Pons (tissue), 1 donor: ENCODE results near the gene OR6V1.
A peak's percentile ranks its signal among the peaks of the same experiment; 100 is the strongest.

ENCODE experiments used
- DNase-seq: peaks from one replicate; pipeline ENCODE4 v3.0.0-alpha.2; 2016; ENCODE audit warnings: low spot score

OR6V1 gene, protein sequence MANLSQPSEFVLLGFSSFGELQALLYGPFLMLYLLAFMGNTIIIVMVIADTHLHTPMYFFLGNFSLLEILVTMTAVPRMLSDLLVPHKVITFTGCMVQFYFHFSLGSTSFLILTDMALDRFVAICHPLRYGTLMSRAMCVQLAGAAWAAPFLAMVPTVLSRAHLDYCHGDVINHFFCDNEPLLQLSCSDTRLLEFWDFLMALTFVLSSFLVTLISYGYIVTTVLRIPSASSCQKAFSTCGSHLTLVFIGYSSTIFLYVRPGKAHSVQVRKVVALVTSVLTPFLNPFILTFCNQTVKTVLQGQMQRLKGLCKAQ

DNA sequence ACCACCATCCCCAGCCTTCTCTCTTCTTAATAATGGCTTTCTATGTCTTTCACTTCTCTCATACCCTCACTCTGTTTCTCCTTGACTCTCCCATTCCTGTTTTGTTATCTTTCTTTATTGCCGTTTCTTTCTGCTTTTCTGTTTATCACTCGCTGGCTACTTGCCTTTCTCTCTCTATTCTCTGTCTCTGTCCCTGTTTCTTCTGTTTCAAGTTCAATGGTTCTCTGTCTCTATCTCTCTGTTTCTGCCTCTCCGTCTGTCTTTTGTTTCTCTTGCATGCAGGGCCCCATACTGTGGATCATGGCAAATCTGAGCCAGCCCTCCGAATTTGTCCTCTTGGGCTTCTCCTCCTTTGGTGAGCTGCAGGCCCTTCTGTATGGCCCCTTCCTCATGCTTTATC lies at the start of gene OR6V1:
OR6V1 (plus strand) TSS at position 301 of the 400 bp plus-strand sequence; CDS start at position 301, 0 bp downstream.
- no peak for DNase-seq

DNA sequence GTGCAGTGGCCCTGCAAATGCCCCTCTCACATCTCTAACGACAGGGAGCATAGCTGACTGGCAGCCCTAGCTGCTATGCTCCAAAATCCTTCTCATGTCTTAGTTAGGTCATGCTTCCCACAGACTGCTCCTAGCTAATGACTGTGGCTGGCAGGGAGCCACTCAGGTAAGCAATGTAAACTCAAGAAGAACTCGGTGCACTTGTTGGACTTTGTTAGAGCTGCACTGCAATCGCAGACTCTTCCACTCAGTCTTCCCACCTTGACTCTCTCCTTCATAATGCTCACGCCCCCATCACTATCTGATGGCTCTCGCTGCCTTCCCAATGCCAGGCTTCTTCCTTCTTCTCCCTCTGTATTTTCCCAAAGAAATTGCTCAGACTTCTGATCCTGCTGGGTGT lies 49.2 kb upstream of the OR6V1 start:
- DNase-seq = no peak

DNA sequence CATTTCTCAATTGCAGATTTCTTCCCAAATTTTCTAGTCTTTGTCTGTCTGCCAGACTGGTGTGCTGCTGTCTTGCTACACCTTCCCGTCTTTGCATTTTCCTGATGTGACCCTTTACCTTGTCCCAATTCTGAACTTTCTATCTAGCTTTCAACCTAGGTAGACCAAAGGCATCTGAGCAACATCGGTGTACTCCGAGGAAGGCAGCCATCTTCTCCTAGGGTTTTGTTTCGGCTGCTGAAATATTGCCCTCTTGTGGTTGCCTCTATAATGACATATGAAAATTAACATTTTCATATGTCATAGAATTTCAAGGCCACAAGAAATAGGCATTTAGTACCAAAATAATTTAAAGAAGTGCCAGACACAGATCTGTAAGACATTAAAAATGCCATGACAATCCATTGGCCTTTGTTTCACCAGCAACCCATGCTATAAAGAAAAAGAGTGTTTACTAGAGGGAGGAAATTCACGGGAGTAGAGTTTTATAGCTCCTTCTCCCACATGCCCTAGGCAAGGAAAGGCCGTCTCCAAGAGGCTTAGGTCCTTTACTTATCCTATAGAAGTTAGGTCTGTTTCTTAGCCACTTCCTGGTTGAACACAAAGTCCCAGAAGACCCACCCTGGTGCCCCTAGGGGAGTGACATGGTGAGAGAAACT lies 48.6 kb upstream of the OR6V1 start:
- peak; percentile 33 for DNase-seq

DNA sequence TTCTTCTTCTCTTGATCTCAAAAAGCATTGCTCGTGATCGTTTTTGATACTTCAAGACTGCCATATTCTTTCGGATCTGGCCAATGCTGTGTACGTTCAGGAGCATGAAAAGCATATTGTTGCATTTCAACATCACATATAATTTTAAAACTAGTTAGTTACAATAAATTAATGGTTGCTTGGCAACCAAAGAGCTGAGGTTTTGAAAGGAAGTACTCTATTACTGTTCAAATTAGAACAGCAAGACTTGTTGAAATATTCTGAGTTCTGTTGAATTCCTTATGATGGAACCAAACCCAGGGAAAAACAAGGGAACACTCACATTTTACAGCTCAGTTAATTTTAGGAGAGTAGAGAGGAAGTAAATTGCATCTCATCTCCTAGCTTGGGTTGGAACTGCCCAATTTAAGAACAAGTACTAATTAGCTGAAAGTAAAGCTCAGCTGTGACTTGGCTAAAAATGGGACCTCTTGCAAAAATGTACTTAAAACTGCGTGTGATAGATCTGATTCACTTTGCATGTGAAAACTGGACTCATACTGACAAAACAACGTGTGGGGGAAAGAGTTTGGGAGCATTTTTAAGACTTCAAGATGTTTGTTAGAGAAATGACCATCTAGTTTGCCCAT lies 46.4 kb upstream of the OR6V1 start:
- DNase-seq = no peak

DNA sequence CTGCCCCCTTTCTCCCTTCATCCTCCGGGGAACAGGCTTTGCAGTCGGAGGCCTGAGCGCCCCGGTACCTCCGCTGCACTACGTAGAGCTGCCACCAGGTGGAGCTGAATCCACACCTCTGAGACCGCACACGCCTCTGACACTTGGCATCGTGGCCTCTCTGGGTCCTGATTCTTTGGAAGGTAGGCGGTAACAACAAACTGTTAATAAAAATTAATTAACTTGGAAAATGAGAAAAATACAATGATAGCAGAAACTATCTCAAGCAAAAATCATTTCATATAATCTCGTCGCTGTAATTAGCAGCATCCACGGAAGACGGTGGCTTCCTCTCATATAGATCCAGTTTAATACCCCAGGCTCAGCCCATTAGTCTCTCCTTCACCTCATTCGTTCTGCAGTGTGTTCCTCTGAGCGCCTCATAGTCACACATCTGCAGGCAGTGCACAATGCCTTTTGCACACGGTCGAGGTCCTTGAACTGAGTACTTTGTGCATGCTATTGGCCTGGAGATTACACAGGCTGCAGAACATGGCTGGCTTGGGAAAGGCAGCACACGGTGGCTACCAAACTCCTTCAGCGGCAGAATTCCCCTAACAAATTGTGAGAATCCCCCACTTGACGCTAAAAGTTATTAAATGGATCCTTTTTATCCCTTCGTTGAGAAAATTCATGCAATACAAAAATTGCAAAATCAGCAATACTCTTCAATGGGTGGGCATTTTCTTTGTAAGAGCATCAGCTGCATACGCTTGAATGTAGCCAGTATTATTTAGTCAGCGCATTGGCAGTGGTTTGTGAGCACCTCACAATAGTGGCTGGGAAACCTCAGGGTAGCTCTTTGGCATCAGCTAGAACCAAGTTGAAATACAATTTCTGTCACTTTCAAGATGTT lies 43.9 kb upstream of the OR6V1 start:
- DNase-seq = peak; percentile 72

DNA sequence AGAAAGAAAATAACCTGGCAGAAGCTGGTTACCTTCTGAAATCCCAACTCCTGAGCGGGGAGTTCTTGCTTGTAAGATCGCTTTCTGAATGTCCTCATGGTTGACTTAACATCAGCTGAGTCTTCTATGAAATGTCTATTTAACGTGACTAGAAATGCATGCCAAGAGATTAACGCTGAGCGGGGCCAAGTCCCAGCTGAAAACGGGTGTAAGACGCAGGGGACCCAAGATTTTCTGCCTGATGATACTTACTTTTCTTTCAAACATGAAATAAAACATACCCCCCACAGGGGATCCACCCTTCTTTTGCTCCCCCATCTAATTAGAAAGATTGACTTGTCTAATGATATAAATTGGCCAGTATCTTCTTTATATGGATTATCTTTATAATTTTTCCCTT lies 40.1 kb upstream of the OR6V1 start:
- DNase-seq = no peak

DNA sequence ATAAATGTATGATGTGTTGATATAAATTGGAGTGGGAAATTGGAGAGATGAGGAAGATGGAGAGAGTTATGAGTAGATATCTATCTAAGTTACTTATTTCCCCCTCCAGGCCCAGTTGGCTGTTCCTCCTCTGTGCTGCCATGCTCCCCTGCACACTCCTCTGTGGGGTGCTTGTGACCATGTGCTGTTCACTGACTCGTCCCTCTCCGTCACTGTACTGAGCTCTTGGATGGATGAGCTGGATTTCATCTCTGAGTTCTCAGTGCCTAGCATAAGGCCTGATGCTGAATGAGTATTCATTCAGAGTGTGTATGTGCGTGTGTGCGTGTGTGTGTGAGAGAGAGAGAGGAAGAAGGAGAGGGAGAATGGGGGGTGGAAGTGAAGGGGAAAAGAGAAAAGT lies 39.7 kb upstream of the OR6V1 start:
- no peak for DNase-seq

DNA sequence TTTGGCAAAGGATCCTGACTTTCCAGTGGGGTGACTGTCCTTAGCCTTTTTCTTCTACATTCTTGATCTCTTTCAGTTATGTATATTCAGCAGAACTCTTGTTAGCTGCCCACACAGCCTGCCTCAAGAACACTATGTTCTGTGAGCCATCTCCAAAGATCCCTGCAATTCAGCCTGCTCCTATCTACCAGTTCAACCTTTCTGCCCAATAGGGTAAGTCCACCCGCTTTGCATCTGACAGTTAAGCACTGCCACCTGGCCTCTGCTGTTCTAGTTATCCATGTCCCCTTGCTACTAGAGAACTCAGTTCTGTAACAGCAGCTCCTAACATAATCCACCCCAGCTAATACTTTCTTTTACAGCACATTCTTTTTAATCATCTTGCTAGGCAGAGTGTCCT lies 38.7 kb upstream of the OR6V1 start:
- no peak for DNase-seq

DNA sequence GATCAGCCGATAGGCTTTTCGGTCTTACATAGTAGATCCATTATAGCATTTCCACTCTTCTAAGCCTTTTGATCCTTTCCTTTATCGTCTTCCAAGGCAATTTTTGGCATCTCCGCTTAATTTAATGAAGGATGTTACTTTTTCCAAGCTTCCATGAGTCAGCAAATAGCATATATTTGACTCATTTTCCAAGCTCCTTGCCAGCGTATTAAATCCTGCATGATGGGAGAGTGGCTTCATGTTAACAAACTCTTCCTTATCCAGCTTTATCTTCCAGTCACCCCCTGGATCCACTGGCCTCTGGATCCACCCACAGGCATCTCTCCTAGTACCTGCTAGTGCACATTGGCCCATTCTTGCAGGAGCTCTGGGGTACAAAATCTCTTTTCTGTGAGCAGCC lies 38.2 kb upstream of the OR6V1 start:
- no peak for DNase-seq

DNA sequence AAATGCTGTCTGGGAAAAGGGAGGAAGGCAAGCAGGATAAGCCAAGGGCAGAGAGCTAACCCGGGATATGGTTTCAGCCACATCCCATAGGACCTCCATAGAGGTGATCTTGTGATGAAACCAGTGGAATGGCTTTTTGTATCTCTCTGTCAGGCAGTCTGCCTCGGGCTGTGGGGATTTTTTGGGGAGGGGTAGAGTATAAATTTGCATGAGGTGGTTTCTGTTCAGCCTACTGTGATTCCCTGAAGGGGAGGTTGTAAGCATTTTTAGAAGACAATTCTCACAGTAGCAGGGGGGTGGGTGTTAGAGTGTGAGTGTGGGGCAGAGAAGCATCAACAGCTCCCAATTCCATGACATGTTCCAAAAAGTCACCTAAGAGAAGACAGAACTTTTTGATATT lies 37.1 kb upstream of the OR6V1 start:
- DNase-seq = no peak

DNA sequence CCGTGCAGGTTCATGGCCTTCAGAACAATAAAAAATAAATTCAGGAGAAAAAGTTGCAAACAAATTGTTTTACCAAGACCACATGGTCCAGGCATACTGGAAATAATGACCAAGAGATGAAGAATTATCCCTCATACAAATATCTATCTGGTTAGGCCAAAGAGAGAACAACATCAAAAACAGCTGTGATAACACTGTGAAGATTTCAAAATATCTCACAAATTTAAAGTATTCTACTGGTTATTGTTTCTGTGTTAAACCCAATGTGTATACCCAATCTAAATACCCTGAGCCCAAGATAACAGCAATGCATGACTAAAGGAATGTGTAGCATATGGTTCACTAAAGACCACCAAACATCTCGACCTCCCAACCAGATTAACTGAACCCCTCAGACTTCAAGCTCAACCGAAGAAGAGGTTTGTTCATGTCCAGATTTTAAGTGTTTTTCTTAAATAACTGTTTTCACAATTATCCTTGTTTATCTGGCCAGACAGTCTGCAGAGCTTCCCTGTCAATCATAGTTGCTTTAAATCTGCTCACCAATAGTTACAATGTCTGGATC lies 36.1 kb upstream of the OR6V1 start:
- no peak for DNase-seq

DNA sequence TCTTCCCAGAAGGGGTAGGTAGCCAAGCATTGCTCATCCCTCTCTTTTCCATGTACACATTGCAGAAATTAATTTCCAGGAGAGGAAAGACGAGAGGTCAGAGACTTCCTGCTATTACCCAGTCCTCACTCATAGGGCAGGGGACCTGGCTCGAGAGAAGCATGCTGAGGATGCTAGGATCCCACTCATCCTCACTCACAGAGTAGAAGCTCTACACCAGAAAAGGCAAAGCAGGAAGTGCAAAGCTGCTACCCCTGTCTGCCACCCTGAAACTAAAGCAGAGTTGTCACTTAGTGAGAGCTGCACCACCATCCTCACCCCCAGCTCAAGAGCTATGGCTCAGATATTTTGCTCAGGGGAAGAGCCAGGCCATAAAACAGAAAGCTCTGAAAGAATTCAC lies 35.1 kb upstream of the OR6V1 start:
- DNase-seq = no peak

DNA sequence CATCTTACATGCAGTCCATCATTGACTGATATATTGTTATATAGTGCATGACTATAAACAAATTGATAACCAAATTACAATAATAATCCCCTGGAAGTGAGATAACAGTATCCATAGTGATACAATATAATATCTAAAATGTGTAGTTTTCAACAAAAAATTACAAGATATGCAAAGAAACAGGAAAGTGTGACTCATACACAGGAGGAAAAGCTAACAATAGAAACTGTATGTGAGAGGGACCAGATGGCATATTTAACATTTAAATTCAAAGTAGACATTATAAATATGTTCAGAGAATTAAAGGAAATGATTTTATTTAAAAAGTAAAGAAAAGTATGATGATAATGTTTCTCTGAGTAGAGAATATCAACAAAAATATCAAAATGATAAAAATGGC lies 33.2 kb upstream of the OR6V1 start:
- no peak for DNase-seq

DNA sequence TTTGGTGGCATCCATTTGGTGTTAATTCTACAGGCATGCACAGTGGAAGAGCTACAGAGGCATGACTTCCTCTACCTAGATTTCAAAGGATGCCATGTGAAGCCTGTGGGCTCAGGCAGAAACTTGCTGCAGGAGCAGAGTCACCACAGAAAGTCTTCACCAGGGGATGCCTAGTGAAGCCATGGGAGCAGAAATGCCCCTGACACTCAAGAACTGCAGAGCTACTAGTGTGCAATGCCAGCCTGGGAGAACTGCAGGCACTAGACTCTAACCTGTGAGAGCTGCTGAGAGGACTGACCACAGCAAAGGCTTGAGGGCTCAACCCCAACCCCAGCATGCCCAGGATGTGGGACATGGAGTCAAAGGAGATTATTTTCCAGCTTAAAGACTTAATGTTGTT lies 29.1 kb upstream of the OR6V1 start:
- DNase-seq = no peak

DNA sequence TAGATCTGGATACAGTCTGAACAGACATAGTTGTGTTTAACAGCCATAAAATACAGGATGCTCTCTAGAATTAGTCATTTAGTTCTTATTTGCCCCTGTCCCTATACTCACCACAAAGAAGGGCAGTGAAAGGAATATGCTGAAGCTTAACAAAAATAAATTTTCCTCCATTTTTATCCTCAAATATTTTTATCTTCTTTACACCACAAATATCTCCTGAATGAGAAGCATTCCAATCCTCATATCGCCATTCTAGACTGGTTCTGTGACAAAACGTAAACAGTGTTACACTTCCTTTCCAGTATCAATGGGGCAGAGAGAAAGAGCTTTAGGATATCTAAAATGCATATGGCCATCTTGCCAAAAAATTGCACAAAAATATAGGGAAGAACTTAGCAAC lies 26.8 kb upstream of the OR6V1 start:
- no peak for DNase-seq

DNA sequence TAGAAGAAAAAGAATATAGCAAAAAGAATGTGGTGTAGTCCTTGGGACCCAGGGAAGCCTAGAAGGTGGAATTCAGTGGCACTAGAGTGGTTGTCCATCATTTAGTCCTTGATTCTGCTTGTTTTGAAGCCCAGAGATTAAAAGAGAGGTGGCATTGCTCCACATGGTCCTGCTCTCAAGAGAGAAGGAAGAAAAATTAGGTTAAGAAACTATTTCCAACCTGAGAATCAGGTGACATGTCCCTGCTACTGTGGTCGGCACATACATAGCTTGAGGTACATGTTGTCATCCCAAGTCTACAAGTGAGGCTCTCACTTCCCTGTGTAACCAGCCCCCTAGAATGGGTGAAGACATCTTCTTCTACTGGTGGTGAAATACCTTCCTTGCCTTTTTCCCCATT lies 25.1 kb upstream of the OR6V1 start, which contains the start of gene OR9A2:
OR9A2 (minus strand) TSS at position 101 of the 400 bp plus-strand sequence; CDS start at position 101, 0 bp downstream.
- DNase-seq = no peak

DNA sequence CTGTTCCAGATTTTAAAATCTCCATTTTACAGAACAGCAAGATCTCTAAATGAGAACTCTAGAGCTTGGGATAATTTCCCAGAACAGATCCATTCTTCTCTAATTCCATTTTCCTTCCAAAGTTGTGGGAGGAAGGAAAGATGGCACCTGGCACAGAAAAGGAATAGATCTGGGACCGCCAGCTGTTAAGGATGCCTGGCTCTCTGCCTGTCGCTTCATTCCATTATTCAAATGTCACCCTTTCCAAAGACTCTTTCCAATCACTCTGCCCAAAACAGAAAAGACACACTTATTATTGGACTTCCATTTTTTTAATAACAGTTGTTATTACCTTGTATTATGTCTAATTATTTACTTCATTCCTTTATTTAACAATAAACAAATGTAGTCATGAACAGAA lies 24.5 kb upstream of the OR6V1 start:
- no peak for DNase-seq

DNA sequence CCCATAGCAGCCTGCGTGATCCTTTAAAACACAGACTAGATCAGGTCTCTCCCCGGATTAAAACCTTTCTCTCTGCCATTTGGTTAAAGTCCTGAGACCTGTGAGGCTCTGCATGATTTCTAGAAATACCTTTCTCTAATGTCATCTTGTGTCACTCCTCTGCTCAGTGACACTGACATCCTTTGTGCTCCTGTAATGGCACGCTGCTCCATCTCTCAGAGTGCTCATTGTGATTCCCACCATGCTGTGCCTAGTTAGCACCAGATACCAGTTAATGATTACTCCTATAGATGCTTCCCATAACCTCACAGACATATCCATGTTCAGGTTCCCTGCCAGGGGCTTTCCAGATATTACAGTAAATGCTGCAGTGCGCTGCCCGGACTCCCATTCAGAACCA lies 13.5 kb upstream of the OR6V1 start:
- peak; percentile 17 for DNase-seq

DNA sequence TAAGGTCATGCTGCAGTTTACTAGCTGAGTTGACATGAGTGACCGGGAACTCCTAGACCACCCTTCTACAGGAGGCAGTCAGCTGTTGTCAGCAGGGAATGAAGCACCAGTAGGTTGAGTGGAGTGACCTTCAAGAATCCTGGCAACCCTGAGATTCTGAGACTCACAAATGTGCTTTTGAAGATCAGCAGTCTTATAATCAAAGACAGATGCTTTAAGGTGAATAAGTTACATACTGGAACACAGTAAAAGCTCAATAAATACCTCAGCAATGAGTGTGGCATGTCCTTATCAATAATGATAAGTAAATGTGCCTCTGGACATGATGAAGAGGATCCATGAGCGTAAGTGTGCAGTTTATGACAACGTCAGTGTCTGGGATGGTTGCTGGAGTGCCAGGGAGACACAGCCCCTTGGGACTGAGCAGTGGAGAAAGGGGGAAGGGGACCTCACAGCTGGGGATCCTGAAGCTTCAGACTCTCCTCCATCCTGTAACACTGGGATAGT lies 11.9 kb upstream of the OR6V1 start:
- DNase-seq = no peak

DNA sequence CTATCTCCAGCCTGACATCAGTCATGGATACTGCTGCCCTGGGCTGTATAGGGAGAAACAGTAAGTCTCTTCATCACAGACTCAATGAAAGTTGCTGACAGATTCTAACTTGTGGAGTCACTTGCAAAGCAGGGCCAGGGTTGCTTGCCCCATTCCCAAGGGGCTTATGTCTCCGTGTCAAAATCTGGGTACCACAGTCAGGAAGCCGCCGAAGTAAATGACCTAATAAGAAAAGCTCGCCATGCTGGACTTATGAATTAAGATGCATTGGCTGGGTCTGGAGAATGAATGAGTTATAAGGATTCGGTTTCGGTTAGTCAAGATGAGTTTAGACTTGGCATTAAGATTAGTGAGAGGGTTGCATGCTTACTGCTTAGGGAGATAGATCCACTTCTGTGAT lies 10.8 kb upstream of the OR6V1 start:
- no peak for DNase-seq

DNA sequence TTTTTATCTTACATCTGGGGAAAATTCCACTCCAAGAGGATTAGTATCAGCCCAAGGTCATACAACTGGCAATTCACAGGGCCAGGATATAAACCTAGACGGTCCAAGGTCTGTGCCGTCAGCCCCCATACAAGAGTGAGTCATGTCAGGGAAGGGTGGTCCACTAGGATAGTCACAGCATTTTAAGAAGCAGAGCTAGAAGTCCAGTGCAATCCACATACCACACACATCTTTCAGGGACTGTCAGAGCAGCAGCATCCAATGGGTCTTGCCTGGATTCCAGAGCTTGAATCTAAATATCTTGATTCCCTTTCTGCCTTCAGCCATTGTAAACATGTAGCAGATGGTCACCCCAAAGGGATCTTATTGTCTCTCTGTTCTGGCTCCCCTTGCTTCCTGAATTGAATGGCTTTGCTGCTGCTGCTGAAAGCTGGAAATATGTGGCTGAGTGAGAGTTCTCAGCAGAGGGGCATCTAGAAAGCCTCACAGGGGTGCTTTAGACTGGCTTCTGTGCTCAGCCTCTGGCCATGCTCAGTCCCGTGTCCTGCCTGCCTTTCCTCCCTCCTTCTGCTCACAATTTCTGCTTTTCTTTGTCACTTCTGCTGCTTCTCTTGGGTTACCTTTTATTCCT lies 9.9 kb upstream of the OR6V1 start:
- DNase-seq = peak; percentile 71
